Ureter (tissue), 1 donor: Measurements from ENCODE around the gene ARHGAP26. TPM values are rescaled to one million over a fixed set of nuclear protein-coding genes. Genes with fewer than 3 reads are reported as not detected.
"Not testable (repeated sequence)": the region's sequence is repeated elsewhere in the genome, so short reads cannot be mapped to it uniquely, and the experiment has no call there.

Experiments
- DNase-seq: peaks from one replicate; pipeline ENCODE4 v3.0.0-alpha.2; 2020; ENCODE audit warnings: low spot score
- total RNA-seq: library from RNA; stranded (reverse); gene quantifications from one replicate; pipeline ENCODE4 v1.2.4, GENCODE V29; 2023
- donor health status: DM: yes; HTN: yes; CAD: no.

ARHGAP26 gene
- total RNA-seq, 1 donor from 2014 or later, result 46.9 TPM

DNA sequence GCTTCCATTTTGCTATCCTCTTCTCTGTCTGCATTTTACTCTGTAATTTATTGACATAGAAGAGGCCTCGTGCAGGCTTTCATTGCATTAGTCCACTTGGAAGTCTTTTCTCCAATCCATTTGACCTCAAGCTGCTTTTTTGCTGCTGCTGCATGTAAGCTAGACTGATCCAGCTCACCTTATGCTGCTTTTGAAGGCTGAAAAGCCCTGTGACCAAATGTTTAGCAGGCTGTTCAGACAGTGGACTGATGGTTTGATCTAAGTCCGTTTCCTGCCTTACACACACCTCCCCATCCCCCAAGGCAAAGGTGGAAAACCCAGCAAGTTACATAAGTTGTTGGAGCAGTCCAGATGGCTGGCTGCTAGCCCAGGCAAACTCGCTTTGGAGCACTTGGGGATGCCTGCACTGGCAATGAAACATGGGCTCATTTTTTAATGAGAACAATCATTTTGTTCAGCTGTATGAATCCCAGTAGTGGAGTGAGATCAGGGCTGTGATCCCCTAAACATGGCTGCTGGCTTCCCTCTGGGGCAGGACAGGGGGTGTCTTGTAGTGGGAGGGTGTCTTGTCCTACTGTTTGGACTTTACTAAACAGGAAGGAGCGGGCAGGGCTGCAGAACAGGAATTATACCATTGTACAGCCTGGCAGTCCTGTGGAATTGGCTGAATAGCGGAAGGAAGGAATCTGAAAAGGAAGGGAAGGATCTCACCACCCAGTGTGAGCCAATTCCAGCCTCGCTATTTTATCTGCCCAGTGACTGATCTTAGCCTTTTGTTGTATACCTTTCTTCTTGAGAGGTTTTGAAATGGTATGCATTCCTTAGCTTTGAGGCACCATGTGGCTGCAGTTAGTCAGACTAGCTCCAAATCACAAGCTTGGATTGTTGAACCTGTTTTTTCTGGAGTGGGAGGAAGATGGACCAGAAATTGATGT lies 212.0 kb downstream of the ARHGAP26 start:
- DNase-seq, result peak; percentile 79

DNA sequence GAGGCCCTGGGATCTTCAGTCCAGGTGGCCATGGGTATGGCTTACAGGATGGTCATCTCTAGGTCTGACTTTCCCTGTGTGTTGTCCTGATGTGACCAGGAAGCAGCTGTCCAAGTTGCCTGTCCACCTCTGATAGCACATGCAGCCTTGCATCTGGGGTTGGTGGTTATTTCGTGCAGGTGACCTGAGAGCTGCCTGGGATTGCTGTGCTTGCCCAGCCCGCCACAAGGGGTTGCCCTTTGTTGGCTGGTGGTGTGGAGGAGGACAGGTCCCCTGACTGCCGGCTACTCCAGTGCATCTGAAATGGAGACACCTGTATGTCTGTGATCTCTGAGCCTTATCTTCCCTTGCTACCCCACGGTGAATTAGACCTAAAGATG lies 212.6 kb downstream of the ARHGAP26 start:
- DNase-seq, result no peak

DNA sequence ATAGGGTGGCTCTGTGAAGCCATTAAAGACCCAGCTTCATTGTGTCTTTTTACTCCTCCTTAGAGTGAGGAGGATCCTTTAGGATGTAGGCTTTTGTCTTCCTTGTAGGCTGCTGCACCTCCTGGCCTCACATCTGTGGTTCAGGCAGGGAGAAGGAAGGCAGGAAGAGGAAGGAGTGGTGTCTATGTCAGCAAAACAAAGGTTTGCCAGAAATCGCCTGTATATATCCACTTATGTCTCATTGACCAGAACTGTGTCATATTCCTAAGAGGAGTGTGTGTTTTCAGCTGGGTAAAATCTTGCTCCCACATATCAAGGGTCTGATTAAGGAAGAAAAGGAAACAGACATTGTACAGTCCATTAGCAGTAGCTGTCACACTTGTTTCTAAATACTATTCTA lies 213.8 kb downstream of the ARHGAP26 start:
- DNase-seq, result no peak

DNA sequence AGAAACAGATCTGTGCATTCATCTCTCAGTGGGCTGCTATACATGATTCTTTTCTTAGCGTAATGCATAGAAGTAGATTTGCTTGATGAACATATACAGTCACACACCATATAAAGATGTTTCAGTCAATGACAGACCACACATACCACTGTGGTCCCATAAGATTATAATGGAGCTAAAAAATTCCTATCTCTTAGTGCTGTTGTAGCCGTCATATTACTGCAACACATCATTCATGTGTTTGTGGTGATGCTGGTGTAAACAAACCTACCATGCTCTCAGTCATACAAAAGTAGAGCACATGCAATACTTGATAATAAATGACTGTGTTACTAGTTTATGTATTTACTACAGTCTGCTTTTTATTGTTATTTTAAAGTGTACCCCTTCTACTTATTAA lies 214.3 kb downstream of the ARHGAP26 start:
- DNase-seq, result no peak

DNA sequence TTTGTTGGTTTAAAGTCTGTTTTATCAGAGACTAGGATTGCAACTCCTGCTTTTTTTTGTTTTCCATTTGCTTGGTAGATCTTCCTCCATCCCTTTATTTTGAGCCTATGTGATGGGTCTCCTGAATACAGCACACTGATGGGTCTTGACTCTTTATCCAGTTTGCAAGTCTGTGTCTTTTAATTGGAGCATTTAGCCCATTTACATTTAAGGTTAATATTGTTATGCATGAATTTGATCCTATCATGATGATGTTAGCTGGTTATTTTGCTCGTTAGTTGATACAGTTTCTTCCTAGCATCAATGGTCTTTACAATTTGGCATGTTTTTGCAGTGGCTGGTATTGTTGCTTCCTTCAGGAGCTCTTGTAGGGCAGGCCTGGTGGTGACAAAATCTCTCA lies 219.1 kb downstream of the ARHGAP26 start:
- DNase-seq, result not testable (repeated sequence)

DNA sequence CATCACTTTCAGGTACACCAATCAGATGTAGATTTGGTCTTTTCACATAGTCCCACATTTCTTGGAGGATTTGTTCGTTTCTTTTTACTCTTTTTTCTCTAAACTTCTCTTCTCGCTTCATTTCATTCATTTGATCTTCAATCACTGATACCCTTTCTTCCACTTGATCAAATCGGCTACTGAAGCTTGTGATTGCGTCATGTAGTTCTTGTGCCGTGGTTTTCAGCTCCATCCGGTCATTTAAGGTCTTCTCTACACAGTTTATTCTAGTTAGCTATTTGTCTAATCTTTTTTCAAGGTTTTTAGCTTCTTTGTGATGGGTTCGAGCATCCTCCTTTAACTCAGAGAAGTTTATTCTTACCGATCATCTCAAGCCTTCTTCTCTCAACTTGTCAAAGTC lies 219.9 kb downstream of the ARHGAP26 start:
- DNase-seq, result not testable (repeated sequence)

DNA sequence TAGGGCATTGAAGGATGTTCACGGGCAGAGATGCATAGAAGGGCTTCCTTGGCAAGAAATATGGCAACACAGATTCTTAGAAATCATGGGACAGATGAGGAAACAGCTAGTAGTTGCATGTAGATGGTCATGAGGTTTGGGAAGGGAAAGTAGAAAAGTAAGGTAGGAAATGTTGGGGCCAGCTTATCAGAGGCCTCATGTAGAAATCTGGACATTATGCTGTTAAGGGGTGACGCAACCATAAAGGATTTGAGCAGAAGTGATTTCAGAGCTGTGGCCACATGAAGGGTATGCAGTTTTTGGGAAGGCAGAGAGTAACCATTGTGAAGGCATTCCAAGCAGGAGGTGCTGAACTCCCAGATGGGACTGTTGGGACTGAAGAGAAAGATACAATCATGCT lies 224.0 kb downstream of the ARHGAP26 start:
- DNase-seq, result no peak

DNA sequence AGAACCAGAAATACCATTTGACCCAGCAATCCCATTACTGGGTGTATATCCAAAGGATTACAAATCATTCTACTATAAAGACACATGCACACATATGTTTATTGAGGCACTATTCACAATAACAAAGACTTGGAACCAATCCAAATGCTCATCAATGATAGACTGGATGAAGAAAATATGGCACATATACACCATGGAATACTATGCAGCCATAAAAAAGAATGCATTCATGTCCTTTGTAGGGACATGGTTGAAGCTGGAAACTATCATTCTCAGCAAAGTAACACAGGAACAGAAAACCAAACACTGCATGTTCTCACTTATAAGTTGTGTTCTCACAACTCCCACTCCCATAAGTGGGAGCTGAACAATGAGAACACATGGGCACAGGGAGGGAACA lies 225.4 kb downstream of the ARHGAP26 start:
- DNase-seq, result not testable (repeated sequence)

DNA sequence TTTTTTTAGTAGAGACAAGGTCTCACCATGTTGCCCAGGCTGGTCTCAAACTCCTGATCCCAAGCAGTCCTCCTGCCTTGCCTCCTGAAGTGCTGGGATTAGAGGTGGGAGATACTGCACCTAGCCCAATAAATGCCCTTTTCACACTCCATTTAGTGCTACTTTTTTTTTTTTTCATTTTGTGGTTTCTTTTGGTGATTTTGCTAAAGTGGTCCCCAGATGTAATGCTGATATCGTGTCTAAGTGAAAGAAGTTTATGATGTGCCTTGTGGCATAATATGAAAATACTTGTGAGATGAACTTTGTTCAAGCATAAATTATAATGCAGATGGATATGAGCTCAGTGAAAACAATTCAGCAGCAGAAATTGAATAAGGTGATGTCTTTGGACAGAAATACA lies 227.4 kb downstream of the ARHGAP26 start:
- no peak for DNase-seq

DNA sequence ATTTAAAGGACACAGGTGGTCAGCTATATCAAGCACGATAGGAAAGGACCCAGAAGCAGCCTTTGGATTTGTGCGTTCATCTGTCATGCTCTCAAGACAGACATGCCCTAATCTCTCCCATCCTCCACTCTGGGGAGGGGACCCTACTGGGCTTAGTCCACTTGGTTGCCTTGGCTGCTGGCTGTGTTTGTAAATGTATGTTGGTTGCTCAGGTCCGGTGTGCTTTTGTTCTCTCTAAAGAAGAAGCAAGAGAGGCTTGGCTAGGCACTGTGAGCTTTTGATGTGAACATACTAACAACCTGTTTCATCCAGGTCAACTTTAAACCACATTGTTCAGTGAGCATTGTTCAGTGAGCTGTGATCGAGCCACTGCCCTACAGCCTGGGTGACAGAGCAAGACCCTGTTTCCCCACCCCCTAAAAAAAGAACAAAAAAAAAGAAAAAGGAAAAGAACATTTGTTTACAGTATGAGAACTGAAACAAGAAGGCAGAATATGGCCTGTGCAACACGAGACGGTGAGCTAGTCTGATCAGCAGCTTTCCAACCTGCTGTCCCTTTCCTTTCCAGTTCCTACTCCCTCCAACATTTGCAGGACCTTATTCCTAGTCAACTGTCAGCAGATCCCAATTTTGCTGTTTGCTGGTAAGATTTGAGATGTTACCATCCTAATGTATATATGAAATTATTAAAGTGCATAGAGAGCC lies 228.3 kb downstream of the ARHGAP26 start:
- DNase-seq, result no peak

DNA sequence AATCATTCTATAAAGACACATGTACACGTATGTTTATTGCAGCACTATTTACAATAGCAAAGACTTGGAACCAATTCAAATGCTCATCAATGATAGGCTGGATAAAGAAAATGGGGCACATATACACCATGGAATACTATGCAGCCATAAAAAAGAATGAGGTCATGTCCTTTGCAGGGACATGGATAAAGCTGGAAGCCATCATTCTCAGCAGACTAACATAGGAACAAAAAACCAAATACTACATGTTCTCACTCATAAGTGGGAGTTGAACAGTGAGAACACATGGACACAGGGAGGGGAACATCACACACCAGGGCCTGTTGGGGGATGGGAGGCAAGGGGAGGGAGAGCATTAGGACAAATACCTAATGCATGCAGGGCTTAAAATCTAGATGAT lies 230.4 kb downstream of the ARHGAP26 start:
- DNase-seq, result not testable (repeated sequence)

DNA sequence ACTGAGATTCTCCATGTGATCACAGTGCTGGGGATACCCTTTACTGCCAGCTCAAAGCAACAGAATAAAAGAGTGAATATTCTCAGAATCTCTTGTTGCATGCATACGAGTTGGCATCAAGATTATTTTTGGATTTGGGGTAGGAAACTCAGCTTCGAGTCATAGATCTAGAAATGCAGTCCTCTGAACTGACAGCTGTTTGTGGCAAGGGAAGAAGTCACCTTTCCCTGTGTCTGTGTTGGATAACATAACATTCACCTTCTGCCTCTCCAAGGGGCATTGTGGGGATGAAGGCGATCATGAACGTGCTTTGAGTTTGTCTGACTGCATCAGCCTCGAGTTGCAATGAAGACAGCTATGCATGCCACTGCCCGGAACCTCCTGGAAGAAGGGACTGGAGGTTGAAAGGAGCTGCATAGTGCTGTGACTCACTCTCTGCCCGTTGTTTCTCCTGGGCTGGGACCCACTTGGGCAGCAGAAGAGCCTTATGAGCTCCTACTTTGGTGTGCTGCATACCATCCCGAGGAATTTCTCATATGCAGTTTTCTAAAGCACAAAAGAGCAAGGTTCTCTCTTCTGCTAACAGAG lies 231.7 kb downstream of the ARHGAP26 start:
- DNase-seq, result no peak

DNA sequence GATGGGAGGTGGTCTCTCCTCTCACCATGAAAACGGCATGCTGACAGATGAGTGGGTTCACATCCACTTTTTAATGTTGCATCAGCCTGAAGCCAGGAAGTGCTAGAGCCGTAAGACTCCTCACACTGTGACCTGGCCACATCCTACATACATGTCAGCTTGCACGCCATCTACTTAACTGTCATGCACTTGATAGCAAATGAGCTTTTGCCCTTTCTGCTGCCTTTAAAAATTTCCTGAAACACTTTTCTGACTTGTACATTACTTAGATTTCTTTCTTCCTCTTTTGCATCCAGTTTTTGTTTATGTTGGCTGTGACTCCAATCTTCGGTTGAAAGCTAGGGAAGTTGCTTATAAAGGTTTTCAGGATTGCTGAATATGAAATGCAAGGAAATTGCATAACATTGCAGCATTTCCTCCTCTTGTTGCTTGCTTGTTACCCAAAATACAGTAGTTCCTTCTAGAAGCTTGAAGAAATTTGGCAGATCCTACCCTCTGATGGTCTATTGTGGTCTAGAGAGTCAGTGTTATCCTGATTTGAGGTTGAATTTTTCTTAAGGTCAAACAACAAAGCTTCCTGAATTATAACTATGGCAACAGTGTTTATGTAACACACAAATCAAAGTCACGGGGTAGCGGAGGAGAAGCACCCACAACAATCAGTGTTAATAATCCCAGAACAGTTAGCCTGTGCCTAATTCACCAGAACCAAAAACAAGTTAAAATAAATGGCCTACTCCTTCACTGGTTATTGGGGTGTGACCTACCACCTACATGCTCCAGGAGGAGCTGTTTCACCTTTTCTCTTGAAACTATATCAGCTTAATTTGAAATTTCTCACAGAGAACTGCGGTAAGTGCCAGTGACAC lies 232.5 kb downstream of the ARHGAP26 start:
- DNase-seq, result no peak

DNA sequence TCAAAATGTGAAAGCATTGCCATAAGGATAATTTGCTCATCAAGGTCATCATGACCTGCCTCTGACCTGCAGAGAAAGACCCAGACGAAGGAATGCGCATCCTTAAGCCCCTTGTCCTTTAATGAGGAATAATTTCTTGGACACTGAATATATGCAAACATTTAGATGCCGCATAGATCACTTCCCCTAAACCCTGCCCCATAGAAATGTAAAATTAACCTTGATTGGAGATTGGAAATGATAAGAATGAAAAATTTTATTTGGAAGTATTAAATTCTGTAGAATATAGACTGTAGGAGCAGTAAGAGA lies 233.1 kb downstream of the ARHGAP26 start:
- no peak for DNase-seq

DNA sequence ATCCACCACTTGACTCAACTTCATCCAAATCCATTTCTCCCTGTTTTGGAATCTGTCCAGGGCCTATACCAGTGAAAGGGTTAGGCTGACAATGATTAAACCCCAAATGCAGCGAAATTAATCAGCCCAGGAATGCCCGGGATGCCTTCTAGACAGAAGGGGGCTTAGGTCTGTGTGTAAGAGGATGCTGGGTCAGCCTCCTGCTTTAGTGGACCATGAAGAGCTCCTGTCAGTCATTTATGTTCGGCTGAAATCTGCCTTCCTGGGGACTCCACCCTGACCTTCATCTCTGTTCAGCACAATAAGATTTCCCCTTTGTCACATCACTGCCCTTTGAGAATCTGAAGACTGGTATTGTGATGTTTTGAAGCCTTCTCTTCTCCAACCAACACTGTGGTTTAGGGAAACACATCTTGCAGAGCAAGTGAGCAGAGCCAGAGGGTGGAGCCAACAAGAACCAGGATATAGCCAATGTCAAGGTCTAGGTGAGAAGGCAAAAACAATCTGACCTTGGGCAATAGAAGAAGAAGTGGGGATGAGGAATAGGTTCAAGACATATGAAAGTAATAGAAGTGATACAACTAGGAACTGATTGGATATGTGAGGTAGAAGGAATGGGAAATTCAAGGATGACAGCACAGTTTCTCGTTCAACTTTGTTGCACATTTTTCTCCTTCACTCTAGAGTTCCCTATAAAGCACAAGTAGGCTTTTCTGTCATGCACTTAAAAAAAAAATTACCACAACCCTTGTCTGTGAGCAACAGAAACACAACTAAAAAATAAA lies 234.4 kb downstream of the ARHGAP26 start:
- no peak for DNase-seq

DNA sequence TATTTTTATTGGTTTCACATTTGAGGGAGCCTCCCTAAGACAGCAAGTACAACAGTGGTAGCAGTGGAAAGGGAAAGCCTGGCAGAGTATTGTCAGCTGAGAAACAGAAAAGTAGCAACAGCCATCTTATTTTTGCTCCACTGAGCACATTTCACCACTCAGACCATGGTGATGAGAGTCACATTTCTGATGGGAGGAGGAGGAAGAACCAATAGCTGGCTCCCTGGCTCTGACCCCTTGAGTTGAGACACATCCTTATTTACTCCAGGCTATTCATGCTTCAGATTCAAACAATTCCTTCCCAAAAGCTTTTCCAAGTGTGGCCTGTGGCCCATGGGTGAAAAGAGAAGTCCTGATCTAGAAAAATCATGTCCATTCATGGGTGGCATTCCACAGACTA lies 236.3 kb downstream of the ARHGAP26 start:
- no peak for DNase-seq

DNA sequence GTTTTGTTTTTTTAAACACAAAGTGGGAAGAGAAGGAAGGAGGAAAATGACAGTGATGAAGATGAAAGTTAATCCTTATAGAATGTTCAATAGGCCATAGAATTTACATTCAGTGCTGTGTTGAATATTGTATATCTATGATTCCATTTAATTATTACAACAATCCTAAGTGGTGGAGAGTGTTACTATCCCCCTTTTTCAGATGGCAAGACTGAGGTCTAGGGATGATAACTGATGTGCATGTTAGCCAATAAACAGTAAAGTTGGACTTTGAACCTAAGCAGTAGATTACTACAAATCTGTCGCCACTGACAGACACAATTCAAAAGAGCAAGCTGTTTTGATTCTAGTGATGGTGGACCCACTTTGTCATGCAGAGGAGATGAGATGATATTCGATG lies 237.9 kb downstream of the ARHGAP26 start:
- no peak for DNase-seq

DNA sequence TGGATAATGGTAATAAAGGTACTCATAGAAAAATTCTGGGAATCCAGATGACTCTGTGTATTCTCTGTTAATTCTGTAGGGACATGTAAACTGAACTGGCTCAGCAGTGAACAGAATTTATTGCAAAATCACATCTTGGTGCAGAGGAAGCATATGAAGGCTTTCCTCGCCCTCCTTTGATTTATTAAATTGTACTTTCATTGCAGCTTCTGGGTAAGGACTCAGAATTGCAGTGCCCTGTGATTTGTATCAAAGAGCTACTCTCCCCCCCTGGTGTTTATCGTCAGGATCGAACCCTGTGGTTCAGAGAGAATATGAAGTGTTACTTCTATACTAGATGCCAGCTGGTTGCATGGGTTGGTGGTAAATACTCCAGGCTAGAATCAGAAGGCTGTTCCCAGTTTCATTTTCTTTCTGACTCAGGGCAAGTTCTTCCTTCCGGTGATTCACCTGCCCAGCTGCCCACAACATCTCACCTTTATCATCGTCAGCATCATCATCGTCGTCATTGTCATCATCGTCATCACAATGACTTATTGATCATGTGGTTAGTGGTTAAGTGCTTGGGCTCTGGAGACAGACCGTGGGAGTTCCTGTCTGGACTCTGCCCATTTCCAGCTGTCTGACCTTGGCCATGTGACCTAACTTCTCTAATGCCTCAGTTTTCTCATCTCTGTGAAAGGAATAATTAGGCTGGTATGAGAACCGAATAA lies 238.8 kb downstream of the ARHGAP26 start:
- DNase-seq, result no peak

DNA sequence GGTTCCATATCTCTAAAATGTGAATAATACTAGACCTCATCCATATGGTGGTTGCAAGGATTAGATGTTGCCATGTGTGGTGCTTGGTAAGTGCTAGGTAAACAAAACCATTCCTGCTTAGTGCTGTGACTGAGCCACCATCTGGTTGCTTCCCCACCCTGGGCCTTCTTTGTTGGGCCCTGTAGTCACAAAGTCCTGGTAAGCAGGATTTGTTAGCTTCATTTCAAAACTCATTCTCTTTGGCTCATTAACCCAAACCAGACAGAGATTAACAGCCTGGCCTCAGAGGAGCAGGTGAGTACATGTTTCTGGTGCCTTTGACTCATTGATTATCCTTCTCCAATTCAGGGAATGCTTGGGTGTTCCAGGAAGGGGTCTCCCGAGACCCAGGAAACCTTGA lies 240.2 kb downstream of the ARHGAP26 start:
- DNase-seq, result no peak

DNA sequence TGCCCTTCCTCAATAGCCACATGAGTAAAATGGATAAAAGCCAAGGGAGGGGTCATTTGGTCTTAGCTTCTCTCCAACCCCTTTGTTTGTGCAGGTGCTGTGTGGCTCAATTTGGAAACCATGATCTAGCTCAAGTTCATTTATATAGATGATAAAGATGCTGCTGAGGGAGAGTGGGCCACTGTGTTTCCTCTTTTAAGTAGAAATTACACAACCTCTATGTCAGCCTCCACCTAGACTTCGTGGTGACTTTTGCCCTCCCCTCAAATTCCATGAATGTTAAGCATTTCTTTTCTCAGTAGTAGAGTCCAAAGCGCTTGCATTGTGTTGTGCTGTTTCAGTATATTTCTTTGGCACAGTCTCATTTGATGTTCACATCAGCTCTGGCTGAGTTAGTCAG lies 241.4 kb downstream of the ARHGAP26 start:
- DNase-seq, result no peak
